HG03103 (cell line): Measurements from ENCODE around the gene AGAP1.

ENCODE experiments used
- ATAC-seq: cut with Tn5 transposase; IDR thresholded peaks from one replicate; pipeline ENCODE4 v1.9.1; 2021; ENCODE audit warnings: low read depth; ENCODE audit not compliant: unreplicated experiment

The AGAP1 gene

DNA sequence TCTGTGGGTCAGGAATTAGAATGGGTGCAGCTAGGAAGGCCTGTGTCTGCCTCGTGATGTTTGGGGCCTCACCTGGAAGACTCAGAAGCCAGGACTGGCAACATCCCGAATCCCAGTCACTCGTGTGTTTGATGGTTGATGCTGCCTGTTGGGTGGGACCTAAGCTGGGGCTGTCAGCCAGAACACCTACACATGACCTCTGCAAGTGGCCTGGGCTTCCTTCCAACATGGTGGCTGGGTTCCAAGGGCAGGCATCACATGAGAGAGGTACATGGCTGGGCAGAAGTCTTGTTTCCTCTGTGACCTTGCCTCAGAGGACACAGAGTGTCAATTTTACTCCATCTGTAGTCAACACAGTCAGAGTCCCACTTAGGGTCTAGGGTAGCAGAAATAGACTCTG is 496.5 kb downstream of the AGAP1 start:
- no peak for ATAC-seq

DNA sequence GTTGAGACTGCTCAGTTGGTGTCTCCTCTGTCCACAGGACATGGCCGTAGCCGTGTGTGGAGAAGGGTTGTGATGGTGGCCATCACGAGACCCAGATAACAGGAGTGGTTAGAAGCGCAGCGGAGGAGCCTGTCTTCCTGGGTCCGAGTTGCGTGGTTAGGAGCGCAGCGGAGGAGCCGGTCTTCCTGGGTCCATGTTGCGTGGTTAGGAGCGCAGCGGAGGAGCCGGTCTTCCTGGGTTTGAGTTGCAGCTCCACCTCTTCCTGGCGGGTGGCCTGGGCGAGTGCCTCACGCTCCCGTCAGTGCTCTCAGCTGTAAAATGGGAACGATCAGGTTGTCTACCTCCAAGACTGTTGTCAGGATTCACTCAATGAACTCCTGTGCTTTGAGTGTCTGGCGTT is 498.2 kb downstream of the AGAP1 start:
- no peak for ATAC-seq

DNA sequence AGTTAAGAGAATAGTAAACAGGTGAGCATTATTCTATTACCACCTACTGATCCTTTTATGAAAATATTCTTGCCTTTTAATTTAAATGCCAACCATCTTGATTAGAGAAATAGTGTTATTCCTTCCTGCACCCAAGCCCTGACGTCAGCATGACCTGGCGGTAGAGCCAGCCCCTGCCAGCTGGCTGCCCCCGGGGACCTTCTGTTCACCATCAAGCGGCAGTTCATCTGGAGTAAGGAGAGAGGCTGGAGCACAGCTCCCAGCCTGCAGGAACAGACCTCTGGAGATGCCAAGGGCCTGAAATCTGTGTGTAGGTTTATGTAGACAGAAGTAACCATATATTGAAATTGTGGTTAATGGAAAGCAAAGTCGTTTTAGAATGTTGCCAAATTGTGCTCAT is 502.6 kb downstream of the AGAP1 start:
- ATAC-seq: no peak

DNA sequence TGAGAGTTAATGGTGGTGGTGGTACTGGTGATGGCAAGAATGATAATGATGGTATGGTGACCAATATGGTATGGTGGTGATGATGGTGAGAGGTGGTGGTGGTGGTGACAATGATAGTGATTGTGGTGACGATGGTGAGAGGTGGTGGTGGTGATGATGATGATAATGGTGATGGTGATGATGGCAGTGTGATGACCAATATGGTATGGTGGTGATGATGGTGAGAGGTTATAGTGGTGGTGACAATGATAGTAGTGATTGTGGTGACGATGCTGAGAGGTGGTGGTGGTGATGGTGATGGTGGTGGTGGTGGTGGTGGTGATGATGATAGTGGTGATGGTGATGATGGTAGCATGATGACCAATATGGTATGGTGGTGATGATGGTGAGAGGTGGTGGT is 505.2 kb downstream of the AGAP1 start:
- no peak for ATAC-seq

DNA sequence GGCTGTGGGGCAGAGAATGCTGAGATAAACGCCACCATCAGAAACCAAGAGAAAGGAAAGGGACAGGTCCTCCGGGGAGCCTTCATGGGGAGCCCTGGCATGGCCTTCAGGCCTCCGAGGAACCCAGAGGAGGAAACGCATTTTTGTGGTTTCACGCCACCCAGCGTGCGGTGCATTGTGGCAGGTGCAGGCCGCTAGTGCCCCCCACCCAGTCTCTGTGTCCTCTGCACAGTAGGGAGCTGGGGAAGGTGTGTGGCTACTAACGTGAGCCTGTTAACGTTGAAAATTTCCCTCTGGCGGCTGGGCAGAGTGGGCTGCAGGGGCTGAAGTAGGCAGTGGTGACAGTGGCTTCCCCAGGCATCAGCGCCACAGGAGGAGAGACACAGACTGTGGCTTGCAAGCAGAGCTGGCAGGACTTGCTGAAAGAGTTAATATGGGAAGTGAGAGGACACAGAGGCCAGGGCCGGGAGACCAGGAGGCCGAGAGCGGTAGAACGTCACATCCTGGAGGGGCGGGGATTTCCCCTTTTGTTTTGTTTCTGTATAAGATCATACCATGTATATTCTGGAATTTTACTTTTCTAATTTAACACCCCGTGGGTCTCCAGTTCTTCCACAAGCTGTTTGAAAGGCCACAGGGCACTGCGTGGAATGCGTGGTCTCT is 507.5 kb downstream of the AGAP1 start:
- ATAC-seq: no peak

DNA sequence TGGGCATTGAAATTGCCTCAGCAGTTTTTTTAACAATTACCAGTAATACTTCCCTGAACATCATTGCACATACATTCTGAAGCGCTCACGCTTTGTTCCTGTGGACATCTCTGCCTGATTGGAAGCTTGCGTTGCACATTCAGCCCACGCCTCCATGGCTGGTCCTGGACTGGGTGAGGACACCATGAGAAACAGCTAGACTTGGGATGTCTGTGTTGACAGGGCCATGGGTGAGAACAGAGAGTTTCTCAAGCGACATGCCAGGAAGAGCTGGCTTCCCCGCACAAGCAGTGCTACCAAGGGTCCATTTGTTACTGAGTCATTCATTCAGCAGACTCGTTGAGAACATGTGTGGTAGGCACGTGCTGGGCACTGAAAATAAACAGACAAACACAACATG is 508.0 kb downstream of the AGAP1 start:
- no peak for ATAC-seq

DNA sequence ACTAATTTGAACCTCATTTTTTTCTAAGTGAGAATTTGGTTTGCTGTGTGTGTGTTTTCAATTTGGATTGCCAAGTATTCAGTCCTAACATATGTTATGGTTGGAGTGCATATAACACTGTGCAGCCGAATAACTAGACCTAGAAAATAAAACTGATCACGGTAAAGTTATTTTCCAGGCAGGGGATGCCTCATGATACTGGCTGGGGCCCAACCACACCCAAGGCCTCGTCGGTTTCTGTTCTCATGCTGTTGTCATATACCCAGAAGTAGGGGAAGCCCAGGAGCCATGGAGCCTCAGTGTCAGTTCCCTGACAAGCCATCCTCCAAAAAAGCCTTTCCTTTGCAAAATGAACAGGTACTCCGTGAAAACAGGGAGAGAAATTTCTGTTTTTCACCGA is 514.2 kb downstream of the AGAP1 start:
- ATAC-seq: no peak

DNA sequence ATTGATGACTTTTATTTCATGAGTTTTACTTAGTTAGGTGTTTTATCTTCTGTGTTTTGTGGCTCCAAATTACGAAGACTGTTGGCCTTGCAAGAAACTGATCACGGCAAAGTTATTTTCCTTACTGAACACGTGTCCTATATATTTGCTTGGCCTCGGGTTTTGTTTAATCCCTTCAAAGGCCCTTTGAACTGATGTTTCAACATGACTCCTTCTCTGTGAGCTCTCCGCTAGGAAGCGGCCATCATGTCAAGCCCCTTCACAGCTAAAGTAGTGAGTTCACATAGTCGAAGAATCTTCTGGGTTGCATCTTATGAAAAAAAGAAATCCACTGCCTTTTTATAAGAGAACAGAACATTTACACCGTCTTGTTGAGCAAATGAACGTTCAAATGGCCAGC is 515.0 kb downstream of the AGAP1 start:
- no peak for ATAC-seq

DNA sequence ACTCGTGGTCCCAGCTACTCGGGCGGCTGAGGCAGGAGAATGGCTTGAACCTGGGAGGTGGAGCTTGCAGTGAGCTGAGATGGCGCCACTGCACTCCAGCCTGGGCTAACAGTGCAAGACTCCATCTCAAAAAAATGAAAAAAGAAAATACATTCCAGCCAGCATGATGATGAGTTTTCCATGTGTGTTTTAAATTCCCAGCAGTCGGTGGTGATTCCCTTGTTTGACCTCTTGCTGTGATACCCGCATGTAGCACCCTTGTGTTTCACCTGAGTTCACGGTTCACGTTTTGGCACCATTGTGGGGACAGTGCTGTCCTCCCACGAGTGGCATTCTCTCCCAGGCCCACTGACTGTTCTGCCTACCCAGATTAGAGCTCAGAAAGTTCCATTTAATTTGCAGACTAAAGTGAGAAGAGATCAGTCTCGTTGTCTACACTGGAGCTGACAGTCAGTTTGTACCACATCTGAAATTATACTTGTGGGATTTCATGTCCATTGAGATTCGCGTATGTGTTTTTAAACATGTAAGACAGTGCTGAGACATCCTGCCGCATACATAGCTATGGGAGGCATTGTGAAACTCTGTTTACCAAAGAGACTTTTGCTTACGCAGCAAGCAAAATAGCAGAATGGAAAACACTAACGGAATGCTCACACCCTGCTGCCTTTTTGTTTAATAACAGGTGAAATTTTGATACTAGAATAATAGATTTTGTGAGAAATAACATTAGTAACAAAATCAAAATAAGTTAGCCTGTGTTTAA is 517.3 kb downstream of the AGAP1 start:
- ATAC-seq: no peak

DNA sequence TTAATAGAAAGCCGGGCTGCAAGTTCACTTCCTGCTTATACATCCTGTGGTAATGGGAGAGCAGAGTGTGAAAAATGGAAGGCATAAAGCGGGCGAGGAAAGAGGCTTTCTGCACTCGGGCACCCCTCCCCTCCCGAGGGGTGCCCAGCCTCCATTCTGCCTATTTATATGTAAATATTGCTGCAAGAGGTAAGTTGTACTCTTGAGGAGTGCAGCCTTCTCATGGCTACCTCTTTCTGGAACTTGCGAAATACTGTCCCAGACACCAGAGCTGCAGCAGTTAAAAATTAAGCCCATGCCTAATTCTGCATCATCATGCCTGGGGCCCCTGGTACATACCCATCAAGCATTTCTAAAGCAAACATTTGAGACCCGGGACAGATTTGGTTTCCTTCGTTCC is 518.3 kb downstream of the AGAP1 start:
- ATAC-seq: no peak

DNA sequence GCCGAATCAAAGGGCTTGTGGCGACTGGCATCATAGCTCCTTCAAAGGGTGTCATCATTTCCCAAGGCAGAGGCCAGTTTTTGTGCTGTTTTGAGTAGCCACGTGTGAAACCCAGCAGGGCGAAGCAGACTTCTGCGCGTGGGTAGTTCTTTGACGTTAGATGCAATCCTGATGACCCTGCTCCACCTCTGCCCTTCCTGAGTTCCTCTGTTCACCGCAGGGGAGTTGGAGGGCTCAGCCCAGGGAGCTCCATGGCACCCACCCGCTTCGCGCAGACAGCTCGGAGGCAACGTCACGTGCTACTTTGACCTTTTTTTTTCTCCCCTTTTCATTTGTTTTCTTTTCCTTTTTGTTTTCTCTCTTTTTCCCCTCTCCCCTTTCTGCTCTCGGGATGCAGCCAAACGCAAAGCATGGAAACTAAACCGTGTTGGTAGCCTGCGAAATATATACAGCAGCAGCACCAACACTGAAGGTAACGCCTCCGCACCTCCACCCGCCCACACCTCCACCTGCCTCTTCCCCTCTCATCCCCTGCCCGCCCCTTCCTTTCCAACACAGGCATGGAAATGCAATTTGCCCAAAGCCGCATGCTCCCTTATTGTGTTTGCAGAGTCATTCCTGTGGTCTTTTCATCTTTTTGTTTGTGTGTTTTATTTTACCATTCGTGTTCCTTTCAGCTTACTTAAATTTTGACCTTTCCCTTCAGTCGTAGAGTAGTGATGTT is 520.7 kb downstream of the AGAP1 start:
- no peak for ATAC-seq

DNA sequence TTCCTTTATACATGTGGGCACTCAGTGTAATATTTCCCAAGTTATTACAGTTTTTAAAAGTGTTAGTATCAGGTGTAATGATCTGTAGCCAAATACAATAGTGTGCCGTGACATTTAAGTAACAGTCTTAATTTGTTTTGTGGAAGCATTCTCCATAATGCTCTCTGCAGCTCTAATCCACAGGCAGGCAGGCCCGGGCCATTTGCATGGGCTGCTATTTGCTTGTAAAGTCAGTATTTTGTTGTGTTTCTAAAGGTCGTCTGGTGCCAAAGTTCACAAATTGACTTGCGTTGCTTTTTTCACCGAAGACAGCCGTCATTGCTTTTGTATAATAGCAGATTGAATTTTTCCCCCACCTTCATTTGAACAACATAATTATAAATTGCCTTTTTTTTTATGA is 521.3 kb downstream of the AGAP1 start:
- ATAC-seq: no peak

DNA sequence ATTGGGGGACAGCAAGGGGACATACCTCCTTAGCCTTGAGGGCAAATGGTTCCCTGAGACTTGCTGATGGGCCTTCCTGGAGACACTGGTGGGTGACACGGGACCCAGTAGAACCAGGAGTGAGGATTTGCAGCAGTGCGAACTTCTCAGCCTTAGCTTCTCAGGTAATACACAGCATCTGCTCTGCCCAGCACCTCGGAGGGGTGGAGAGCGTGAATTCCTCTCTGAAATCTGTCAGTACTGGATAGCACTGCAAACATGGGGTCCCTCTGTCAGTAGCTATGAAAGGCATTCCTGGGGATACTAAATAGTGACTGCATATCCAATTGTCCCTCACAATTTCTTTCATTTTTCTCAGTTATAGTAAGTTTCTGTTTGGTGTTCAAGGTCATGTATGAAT is 522.7 kb downstream of the AGAP1 start:
- no peak for ATAC-seq

DNA sequence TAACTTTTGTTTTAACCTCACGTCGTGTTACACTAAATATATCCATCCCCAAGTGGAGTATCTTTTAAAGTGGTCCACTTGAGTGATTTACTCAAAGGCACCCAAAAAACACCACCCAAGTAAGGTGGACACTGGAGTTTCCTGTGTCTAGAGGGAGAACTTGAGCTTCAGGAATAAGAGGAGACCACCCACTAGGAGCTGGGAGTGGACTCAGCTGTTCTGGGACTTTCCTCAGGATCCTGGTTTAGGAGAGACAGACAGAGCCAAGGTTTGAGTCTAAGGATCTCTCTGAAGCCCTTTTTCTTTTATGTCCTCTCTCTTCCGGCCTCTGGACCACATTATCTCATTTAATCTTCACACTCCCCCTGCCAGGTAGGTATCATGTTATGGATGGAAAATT is 523.6 kb downstream of the AGAP1 start:
- ATAC-seq: no peak

DNA sequence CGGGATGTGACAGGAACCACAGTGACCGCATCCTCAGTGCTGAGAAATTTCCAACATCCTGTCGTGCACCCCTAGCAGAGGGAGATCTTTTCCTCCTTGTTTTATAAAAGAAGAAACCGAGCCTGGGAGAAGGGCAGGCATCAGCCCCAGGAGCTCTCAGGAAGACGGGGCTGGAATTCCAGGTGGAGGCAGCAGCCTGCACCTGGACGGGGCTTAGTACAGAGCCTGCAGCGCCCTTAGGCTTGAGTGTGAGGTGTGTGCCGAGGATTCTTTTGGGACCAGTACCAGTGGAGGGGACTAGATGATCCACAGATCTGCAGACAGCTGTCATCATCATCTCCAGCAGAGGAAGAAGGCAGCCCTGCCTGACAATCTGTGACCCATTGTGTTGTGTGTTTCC is 525.6 kb downstream of the AGAP1 start:
- ATAC-seq: no peak

DNA sequence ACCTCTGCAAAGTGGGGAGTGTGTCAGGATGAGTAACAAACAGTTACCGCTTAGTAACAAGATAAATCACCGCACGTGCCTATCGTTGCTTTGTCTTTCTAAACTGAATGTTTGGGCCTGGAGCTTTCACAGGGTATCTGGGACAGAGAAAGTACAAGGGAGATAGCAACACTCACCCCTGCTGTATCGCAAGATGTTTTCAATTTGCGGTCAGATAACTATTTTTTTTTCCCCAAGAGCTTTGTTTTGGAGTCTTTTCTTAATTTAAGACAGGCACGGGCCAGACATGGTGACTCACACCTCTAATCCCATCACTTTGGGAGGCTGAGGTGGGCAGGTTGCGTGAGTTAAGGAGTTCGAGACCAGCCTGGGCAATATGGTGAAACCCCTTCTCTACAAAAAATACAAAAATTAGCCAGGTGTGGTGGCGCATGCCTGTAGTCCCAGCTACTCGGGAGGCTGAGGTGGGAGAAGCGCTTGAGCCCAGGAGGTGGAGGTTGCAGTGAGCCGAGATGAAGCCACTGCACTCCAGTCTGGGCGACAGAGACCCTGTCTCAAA is 527.7 kb downstream of the AGAP1 start:
- ATAC-seq: no peak

DNA sequence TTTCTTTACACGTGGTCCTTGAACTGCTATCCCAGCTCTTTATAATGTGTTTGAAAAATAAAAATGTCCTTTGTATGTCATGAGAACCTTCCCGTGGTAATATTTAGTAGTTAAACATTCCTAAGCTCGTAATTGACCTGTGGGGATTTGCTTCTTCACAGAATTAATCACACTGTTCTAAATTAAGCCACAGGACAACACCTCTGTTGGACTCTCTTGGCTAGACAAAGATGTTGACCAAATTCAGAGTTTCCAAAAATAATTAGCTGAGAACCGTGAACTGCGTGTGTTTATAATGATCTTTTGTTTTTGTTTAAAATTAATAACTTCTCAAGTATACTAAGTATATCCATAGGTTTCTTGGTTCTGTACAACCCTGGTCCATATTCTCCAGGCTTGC is 528.3 kb downstream of the AGAP1 start:
- no peak for ATAC-seq

DNA sequence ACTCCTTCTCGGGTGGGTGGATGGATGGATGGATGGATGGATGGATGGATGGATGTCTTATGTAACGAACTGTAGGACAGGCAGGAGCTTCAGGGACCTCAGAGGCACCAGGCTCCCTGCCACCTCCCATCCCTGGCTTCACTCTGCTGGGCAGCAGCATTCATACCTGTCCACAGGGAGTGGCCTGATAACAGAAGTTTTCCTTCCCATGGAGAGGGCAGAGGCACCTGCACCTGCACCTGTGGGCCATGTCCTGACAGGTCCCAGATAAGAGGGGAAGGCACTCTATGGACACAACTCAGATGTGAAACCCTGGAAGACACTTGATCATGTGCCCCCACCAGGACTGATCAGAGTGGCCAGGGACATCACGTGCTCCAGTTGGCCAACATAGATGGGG is 532.0 kb downstream of the AGAP1 start:
- no peak for ATAC-seq

DNA sequence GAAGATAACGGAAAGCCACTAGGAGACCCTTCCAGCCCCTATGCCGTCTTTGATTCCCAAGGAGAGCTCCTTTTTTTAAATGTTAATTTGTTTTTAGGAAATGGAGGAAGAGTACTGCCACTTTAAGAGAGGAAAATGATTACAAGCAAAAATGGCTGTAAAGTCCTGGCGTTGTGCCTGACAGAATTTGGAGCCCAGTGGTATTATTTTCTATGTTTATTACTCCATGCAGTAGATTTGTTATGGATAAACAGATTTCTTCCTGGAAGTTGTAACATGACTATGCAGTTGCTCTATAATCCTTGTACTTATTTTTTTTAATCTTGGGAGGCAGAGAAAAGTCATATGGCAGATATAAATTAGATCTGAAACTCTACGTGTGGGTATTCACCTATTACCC is 533.0 kb downstream of the AGAP1 start:
- ATAC-seq: no peak

DNA sequence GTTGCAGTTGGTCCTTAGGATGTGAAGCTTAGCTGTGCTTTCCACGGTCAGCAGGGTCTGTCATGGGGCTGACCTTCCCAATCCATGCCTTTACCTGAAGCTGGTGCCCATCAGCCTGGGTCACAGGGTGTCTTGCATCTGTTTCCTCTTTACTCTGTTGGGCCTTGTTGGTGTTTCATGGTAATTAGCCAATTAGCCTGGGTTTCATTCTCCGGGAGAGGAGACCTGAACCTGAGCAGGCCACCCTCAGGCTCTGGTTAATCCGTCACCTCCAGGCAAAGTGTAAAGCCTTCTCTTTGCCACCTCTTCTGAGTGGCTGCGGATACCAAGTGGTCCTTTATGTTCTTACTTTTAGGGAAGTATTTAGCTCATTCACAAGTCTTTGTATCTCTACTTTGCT is 534.2 kb downstream of the AGAP1 start:
- ATAC-seq: no peak

DNA sequence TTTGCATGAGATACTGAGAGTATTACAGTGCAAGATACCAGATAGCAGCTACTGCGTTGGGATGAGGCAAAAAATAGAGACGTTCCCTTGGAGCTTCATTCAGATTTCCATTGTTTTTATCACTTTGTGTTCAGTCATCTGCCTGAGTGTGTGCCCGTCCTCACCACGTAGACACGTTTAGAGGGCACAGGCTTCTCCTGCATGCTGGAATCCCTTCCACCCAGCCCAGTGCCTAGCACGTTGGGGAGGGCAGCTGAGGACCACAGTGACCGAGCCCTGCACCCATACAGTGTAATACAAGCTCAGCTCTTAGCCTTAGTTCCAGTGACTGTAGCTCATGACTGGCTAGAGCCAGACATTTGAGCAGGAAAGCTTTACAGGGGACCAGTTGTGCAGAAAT is 539.6 kb downstream of the AGAP1 start:
- ATAC-seq: no peak

DNA sequence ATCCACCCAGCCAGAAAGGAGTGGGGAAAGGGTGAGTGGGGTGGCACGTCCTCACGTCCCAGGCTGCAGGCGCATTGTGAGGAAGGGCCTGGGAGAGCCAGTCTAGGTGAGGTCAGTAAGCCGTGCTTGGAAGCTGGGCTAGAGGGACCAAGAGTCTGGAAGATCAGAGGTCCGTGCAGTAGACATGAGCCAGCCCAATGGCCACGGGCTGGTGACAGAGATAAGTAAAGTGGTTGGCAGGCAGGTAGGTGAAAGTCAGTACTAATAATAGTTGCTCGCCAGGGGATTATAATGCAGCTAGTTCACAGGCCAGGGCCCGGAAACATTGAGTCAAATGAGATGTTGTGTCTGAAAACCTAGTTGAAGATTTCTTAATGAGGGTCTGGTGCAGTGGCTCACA is 541.1 kb downstream of the AGAP1 start:
- ATAC-seq: no peak
